Activated CD4-positive, alpha-beta T cell treated with anti-CD3 and anti-CD28 coated beads, Interleukin-2, amount 10 ng/mL, durations not matched to agents 24 days and 14 days (primary cell): ENCODE results near the gene LMBR1. TPM values are rescaled to one million over a fixed set of nuclear protein-coding genes. Genes with fewer than 3 reads are reported as not detected.

ENCODE experiments used
- DNase-seq: peaks from one replicate; pipeline ENCODE4 v3.0.0; 2022
- H3K27ac Mint-ChIP-seq: one replicate; pipeline ENCODE4 v1.8.0; 2022; ENCODE audit warnings: mild to moderate bottlenecking, mixed read lengths
- H3K27me3 Mint-ChIP-seq: one replicate; pipeline ENCODE4 v1.8.0; 2022; ENCODE audit warnings: mixed read lengths
- H3K36me3 Mint-ChIP-seq: one replicate; pipeline ENCODE4 v1.8.0; 2022; ENCODE audit warnings: low read depth, mild to moderate bottlenecking, mixed read lengths
- H3K4me1 Mint-ChIP-seq: one replicate; pipeline ENCODE4 v1.8.0; 2021; ENCODE audit warnings: mixed read lengths
- H3K4me3 Mint-ChIP-seq: one replicate; pipeline ENCODE4 v1.8.0; 2022; ENCODE audit warnings: mild to moderate bottlenecking, moderate library complexity, mixed read lengths
- H3K9me3 Mint-ChIP-seq: one replicate; pipeline ENCODE4 v1.8.0; 2021; ENCODE audit warnings: mixed read lengths
- intact Hi-C: fragments of 100-400 bp; cut with micrococcal nuclease; formaldehyde crosslinking; loops from one replicate; pipeline ENCODE4 v1.15.1; 2023
- total RNA-seq: library from RNA; stranded (reverse); gene quantifications from 2 replicates; pipeline ENCODE4 v1.2.3, GENCODE V29; 2022

Gene LMBR1
- total RNA-seq, 1 donor from 2014 or later: 63.6 TPM

- H3K9me3 Mint-ChIP-seq: peaks cover 5% of the 10 kb centered on the region
- no peak overlapping the region for H3K27ac Mint-ChIP-seq
- H3K4me3 Mint-ChIP-seq: no peak overlapping the region
- no peaks in the 10 kb centered on the region for H3K27me3 Mint-ChIP-seq
- no peak for DNase-seq
- peaks cover 9% of the 10 kb centered on the region for H3K4me1 Mint-ChIP-seq
- intact Hi-C loops: no loop called here
- peaks cover 22% of the 10 kb centered on the region for H3K36me3 Mint-ChIP-seq
Measured at GRCh38 chr7:156785998-156786543, 106.9 kb downstream of the LMBR1 start.

GRCh38 chr7:156783864-156784263 is 109.1 kb downstream of the LMBR1 start:
- no peak overlapping the region for H3K4me3 Mint-ChIP-seq

GRCh38 chr7:156781972-156782371 is 111.0 kb downstream of the LMBR1 start:
- no peak for DNase-seq
- H3K4me1 Mint-ChIP-seq: peaks cover 31% of the 10 kb centered on the region
- peaks cover 27% of the 10 kb centered on the region for H3K36me3 Mint-ChIP-seq
- H3K9me3 Mint-ChIP-seq: peaks cover 8% of the 10 kb centered on the region
- no peak overlapping the region for H3K4me3 Mint-ChIP-seq
- H3K27me3 Mint-ChIP-seq: no peaks in the 10 kb centered on the region
- intact Hi-C loops: no loop called here
- peak overlapping the region; percentile 39 for H3K27ac Mint-ChIP-seq

More at GRCh38 chr7:156783864-156784263, 109.1 kb downstream of the LMBR1 start:
- no peaks in the 10 kb centered on the region for H3K27me3 Mint-ChIP-seq
- H3K4me1 Mint-ChIP-seq: peaks cover 18% of the 10 kb centered on the region
- peaks cover 5% of the 10 kb centered on the region for H3K9me3 Mint-ChIP-seq
- DNase-seq: no peak
- no peak overlapping the region for H3K27ac Mint-ChIP-seq
- intact Hi-C loops: no loop called here
- peaks cover 24% of the 10 kb centered on the region for H3K36me3 Mint-ChIP-seq

- peaks cover 37% of the 10 kb centered on the region for H3K4me1 Mint-ChIP-seq
- DNase-seq: peak; percentile 73
- H3K9me3 Mint-ChIP-seq: peaks cover 8% of the 10 kb centered on the region
- no peaks in the 10 kb centered on the region for H3K27me3 Mint-ChIP-seq
- peak overlapping the region; percentile 43 for H3K4me3 Mint-ChIP-seq
- H3K27ac Mint-ChIP-seq: peak overlapping the region; percentile 84
- intact Hi-C loops: no loop called here
- H3K36me3 Mint-ChIP-seq: peaks cover 32% of the 10 kb centered on the region
Measured at GRCh38 chr7:156780724-156781455, 112.1 kb downstream of the LMBR1 start.

GRCh38 chr7:156778668-156779067 is 114.3 kb downstream of the LMBR1 start:
- intact Hi-C loops: loop anchor here (2.0 to 10.0 kb wide), 2 partner anchors 38 to 356 kb away; partner anchors contain the start of gene UBE3C
- Mint-ChIP-seq H3K27me3 (no peaks in the 10 kb centered on the region), H3K27ac (no peak overlapping the region), H3K4me1 (peaks cover 35% of the 10 kb centered on the region), H3K4me3 (no peak overlapping the region), H3K36me3 (peaks cover 36% of the 10 kb centered on the region), H3K9me3 (peaks cover 8% of the 10 kb centered on the region)
- no peak for DNase-seq

GRCh38 chr7:156778201-156778600 is 114.8 kb downstream of the LMBR1 start:
- Mint-ChIP-seq H3K9me3 (peaks cover 8% of the 10 kb centered on the region), H3K4me1 (peaks cover 36% of the 10 kb centered on the region), H3K27me3 (no peaks in the 10 kb centered on the region), H3K27ac (peak overlapping the region; percentile 98), H3K36me3 (peaks cover 35% of the 10 kb centered on the region), H3K4me3 (no peak overlapping the region)
- intact Hi-C loops: loop anchor here (2.0 to 10.0 kb wide), 2 partner anchors 39 to 357 kb away; partner anchors contain the start of gene UBE3C
- DNase-seq: no peak

- DNase-seq: peak; percentile 77
- Mint-ChIP-seq H3K9me3 (peaks cover 8% of the 10 kb centered on the region), H3K27ac (peak overlapping the region; percentile 98), H3K4me3 (peak overlapping the region; percentile 62), H3K4me1 (peaks cover 36% of the 10 kb centered on the region), H3K27me3 (no peaks in the 10 kb centered on the region), H3K36me3 (peaks cover 29% of the 10 kb centered on the region)
- intact Hi-C loops: loop anchor here (1.0 to 10.0 kb wide), 5 partner anchors 26 to 357 kb away; partner anchors contain the start of genes LMBR1, RNF32 and UBE3C
Measured at GRCh38 chr7:156777364-156778069, 115.5 kb downstream of the LMBR1 start.

- H3K9me3 Mint-ChIP-seq: peaks cover 6% of the 10 kb centered on the region
- peaks cover 22% of the 10 kb centered on the region for H3K36me3 Mint-ChIP-seq
- H3K27me3 Mint-ChIP-seq: no peaks in the 10 kb centered on the region
- no peak for DNase-seq
- H3K27ac Mint-ChIP-seq: peak overlapping the region; percentile 98
- peaks cover 35% of the 10 kb centered on the region for H3K4me1 Mint-ChIP-seq
- H3K4me3 Mint-ChIP-seq: no peak overlapping the region
- intact Hi-C loops: loop anchor here (10.0 kb wide), 1 partner anchor 358 kb away; the partner anchor contains the start of gene UBE3C
Measured at GRCh38 chr7:156776527-156776926, 116.5 kb downstream of the LMBR1 start.

GRCh38 chr7:156773966-156774365 is 119.0 kb downstream of the LMBR1 start:
- intact Hi-C loops: loop anchor here (10.0 kb wide), 1 partner anchor 361 kb away; the partner anchor contains the start of gene UBE3C
- Mint-ChIP-seq H3K27me3 (no peaks in the 10 kb centered on the region), H3K4me3 (no peak overlapping the region), H3K36me3 (peaks cover 22% of the 10 kb centered on the region), H3K4me1 (peaks cover 36% of the 10 kb centered on the region), H3K27ac (peak overlapping the region; percentile 20), H3K9me3 (peaks cover 7% of the 10 kb centered on the region)
- no peak for DNase-seq

GRCh38 chr7:156772725-156773124 is 120.3 kb downstream of the LMBR1 start:
- Mint-ChIP-seq H3K36me3 (peaks cover 22% of the 10 kb centered on the region), H3K27me3 (no peaks in the 10 kb centered on the region), H3K9me3 (peaks cover 7% of the 10 kb centered on the region), H3K4me1 (peaks cover 30% of the 10 kb centered on the region), H3K27ac (no peak overlapping the region), H3K4me3 (no peak overlapping the region)
- intact Hi-C loops: loop anchor here (10.0 kb wide), 1 partner anchor 362 kb away; the partner anchor contains the start of gene UBE3C
- DNase-seq: no peak

GRCh38 chr7:156768698-156769472 is 124.1 kb downstream of the LMBR1 start:
- Mint-ChIP-seq H3K36me3 (peaks cover 7% of the 10 kb centered on the region), H3K4me3 (no peak overlapping the region), H3K27me3 (no peaks in the 10 kb centered on the region), H3K27ac (no peak overlapping the region), H3K4me1 (peaks cover 18% of the 10 kb centered on the region), H3K9me3 (peaks cover 3% of the 10 kb centered on the region)
- no peak for DNase-seq
- intact Hi-C loops: no loop called here

- Mint-ChIP-seq H3K27ac (no peak overlapping the region), H3K36me3 (peaks cover 10% of the 10 kb centered on the region), H3K4me1 (peaks cover 14% of the 10 kb centered on the region), H3K4me3 (no peak overlapping the region), H3K9me3 (peaks cover 2% of the 10 kb centered on the region), H3K27me3 (no peaks in the 10 kb centered on the region)
- intact Hi-C loops: no loop called here
- DNase-seq: no peak
Measured at GRCh38 chr7:156766666-156767065, 126.3 kb downstream of the LMBR1 start.
